ENCODE results near the gene DNLZ.

Gene DNLZ

GRCh38 chr9:136349546-136349945 is 14.0 kb downstream of the DNLZ start:
- Histone ChIP-seq H3K4me3 (no peak overlapping the region), H3K9me3 (no peaks in the 10 kb centered on the region), H3K27me3 (no peaks in the 10 kb centered on the region), H3K36me3 (peaks cover 0 to 17% (median 11%) of the 10 kb centered on the region in 3 donors), H3K27ac (no peak overlapping the region), H3K4me1 (peaks cover 0 to 29% (median 19%) of the 10 kb centered on the region in 4 donors)
- no peak for TF ChIP-seq CTCF (IDR thresholded peaks at IDR 0.05)
- intact Hi-C loops (cut with DNase I; ENCODE audit: low total_unique reads) = no loop called here
- no peak for DNase-seq

- Histone ChIP-seq H3K4me3 (no peak overlapping the region), H3K9me3 (no peaks in the 10 kb centered on the region), H3K27ac (no peak overlapping the region), H3K27me3 (no peaks in the 10 kb centered on the region), H3K4me1 (peaks cover 0 to 30% (median 19%) of the 10 kb centered on the region in 4 donors), H3K36me3 (peaks cover 0 to 17% (median 11%) of the 10 kb centered on the region in 3 donors)
- intact Hi-C loops (cut with DNase I; ENCODE audit: low total_unique reads) = no loop called here
- no peak for TF ChIP-seq CTCF (IDR thresholded peaks at IDR 0.05)
- DNase-seq = no peak
Measured at GRCh38 chr9:136348691-136349090, 14.9 kb downstream of the DNLZ start.

DNA sequence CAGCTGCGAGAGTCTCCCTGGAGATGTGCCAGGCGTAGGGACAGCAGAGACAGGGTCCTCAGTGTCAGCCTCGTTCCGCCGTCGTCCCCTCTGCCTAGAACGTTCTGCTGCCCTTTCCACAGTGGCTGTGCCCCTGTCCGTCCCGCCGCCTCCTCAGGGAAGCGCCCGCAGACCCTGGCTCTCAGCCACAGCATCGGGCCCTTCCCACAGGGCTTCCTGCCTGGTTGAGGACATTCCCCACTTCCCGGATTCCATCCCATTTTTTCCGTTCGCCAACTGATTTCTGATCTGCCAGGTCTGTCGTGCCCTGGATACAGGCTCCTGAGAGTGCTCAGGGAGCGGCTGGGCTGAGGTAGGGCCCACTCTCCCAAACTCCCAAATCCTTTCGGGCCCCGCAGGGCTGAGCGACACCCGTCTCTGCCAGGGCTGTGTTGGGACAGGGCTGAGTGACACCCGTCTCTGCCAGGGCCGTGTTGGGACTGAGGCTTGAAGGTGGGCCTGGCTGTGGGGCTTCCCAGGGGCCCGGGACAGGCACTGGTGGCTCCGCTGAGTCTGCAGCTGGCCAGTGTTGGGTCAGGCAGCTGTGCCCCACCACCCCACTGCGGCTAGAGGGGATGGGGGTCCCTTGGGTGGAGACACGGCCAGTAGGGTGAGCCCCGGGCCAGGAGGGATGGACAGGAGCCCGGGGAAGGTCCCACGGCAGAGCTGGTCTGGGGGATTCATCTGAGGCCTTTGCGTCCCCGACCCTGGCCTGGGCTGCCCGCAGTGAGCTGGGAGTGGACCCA is 15.9 kb downstream of the DNLZ start:
- H3K4me3 ChIP-seq = no peak overlapping the region
- H3K4me1 ChIP-seq = peaks cover 0 to 35% (median 23%) of the 10 kb centered on the region in 4 donors
- H3K9me3 ChIP-seq = no peaks in the 10 kb centered on the region
- H3K27me3 ChIP-seq = no peaks in the 10 kb centered on the region
- DNase-seq = no peak
- no peak for TF ChIP-seq CTCF (IDR thresholded peaks at IDR 0.05)
- intact Hi-C loops (cut with DNase I; ENCODE audit: low total_unique reads) = no loop called here
- H3K27ac ChIP-seq = no peak overlapping the region
- H3K36me3 ChIP-seq = peaks cover 0 to 17% (median 11%) of the 10 kb centered on the region in 3 donors

DNA sequence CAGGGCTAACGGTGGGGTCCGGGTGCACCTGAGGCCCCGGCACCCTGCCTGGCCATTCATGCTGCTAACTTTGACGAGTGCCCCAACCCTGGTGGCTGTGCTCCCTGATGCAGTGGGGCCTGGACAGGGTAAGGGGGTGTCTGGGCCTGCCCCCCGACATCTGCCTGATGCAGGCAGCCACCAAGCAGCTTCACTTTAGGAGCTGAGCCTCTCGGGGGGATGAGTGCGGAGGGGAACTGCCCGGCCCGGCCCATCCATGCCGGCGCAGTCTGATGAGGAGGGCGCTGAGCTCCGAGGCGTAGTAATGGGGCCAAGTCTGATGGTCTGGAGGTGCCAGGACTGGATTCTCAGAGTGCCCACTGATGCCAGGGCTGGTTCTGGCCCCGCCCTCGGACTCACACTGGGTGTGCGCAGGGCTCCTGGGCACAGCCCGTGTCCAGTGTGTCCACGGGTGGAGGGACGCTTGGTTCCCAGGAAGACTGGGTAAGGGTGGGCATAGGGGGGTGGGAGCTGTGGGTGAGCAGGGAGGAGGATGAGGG is 16.5 kb downstream of the DNLZ start:
- peaks cover 0 to 17% (median 11%) of the 10 kb centered on the region in 3 donors for H3K36me3 ChIP-seq
- H3K9me3 ChIP-seq = no peaks in the 10 kb centered on the region
- TF ChIP-seq CTCF (IDR thresholded peaks at IDR 0.05) = no peak
- no peak overlapping the region for H3K4me3 ChIP-seq
- no peak for DNase-seq
- H3K27ac ChIP-seq = no peak overlapping the region
- no peaks in the 10 kb centered on the region for H3K27me3 ChIP-seq
- H3K4me1 ChIP-seq = peaks cover 0 to 42% (median 29%) of the 10 kb centered on the region in 4 donors
- intact Hi-C loops (cut with DNase I; ENCODE audit: low total_unique reads) = no loop called here

- intact Hi-C loops (cut with DNase I; ENCODE audit: low total_unique reads) = no loop called here
- H3K4me3 ChIP-seq = peak overlapping the region; percentile 39 to 45
- H3K36me3 ChIP-seq = peaks cover 0 to 17% (median 11%) of the 10 kb centered on the region in 3 donors
- DNase-seq = no peak
- TF ChIP-seq CTCF (IDR thresholded peaks at IDR 0.05) = no peak
- H3K9me3 ChIP-seq = no peaks in the 10 kb centered on the region
- peaks cover 0 to 41% (median 31%) of the 10 kb centered on the region in 4 donors for H3K4me1 ChIP-seq
- H3K27ac ChIP-seq = peak overlapping the region; percentile 59 to 77
- no peaks in the 10 kb centered on the region for H3K27me3 ChIP-seq
Measured at GRCh38 chr9:136346157-136346481, 17.4 kb downstream of the DNLZ start.

Data from tibial artery (tissue), 4 donors.